Adrenal gland (tissue), 12 donors: ENCODE results near the gene FAM20C. TPM values are rescaled to one million over a fixed set of nuclear protein-coding genes. Genes with fewer than 3 reads are reported as not detected.
A peak's percentile ranks its signal among the peaks of the same experiment; 100 is the strongest.

ENCODE experiments used
- DNase-seq, 7 donors: peaks; one replicate each; pipeline ENCODE4 v3.0.0-alpha.2; 2019 to 2020
- H3K27ac ChIP-seq, 5 donors: fragments of 200-600 bp; sonication (generic) in 4 of 5; 1 replicate in 3 of 5; 2 replicates in 2 of 5; pipeline versions ENCODE4 v1.5.1 to v1.8.0; 2016 to 2020; ENCODE audit warnings: mild to moderate bottlenecking in 1 of 5
- H3K27me3 ChIP-seq: fragments of 200-600 bp; 2 replicates; pipeline ENCODE4 v1.8.0; 2021
- H3K36me3 ChIP-seq, 2 donors: fragments of 200-600 bp; replicated peaks in 1 of 2; 1 replicate in 1 of 2; 2 replicates in 1 of 2; pipeline versions ENCODE4 v1.5.1 to v1.8.0; 2018 to 2022
- H3K4me1 ChIP-seq, 2 donors: fragments of 200-600 bp; replicated peaks in 1 of 2; 1 replicate in 1 of 2; 2 replicates in 1 of 2; pipeline versions ENCODE4 v1.5.1 to v1.8.0; 2018 to 2021
- H3K4me3 ChIP-seq, 4 donors: fragments of 200-600 bp; sonication (generic) in 3 of 4; one replicate each; pipeline ENCODE4 v1.5.1; 2016 to 2018
- H3K9me3 ChIP-seq, 3 donors: fragments of 200-600 bp; sonication (generic) in 1 of 3; replicated peaks in 1 of 3; 1 replicate in 2 of 3; 2 replicates in 1 of 3; pipeline versions ENCODE4 v1.5.1 to v1.8.0; 2016 to 2021
- POLR2A ChIP-seq, 2 donors: fragments of 450-650 bp; IDR thresholded peaks; one replicate each; pipeline ENCODE4 v1.6.1; 2017; ENCODE audit warnings: antibody characterized with exemption in 2 of 2, mild to moderate bottlenecking in 2 of 2, moderate library complexity in 1 of 2
- WGBS, 4 donors: extraction: QIAGEN DNeasy Blood & Tissue Kit in 2 of 4; methylation state at CpG; one replicate each; pipeline versions ENCODE4 v1.1.5 to v1.1.7; 2013 to 2017; 5-methylcytosine and 5-hydroxymethylcytosine counted together
- intact Hi-C, 2 donors: fragments of 100-400 bp; cut with DNase I; formaldehyde crosslinking; loops; one replicate each; pipeline versions ENCODE4 v1.14.1 to v1.15.0; 2022 to 2023
- polyA plus RNA-seq, 3 donors: library from polyadenylated mRNA; stranded (reverse); fragments of 200-250 nt in 2 of 3; fragments of 350-450 nt in 1 of 3; fragmentation: Illumina TruSeq in 1 of 3; extraction: RNeasy Lipid Tissue Mini Kit (QIAGEN cat#74804) in 1 of 3; gene quantifications; one replicate each; pipeline ENCODE4 v1.2.3, GENCODE V29; 2013 to 2014
- total RNA-seq, 9 donors: library from RNA; depleted of rRNA in 4 of 9; stranded (reverse); fragments of >200 nt in 4 of 9; fragments of 120-200 nt in 1 of 9; fragmentation: NEBNext Ultra II Directional in 1 of 9; extraction: Animal tissue kit (Norgen Biotek cat#: 25700) in 1 of 9; gene quantifications; one replicate each; pipeline versions ENCODE4 v1.1.0 to v1.2.4, GENCODE V29; 2013 to 2023
- TF ChIP-seq, protein P1 (sequence below), 6 experiments: fragments of 450-650 bp in 4 of 6; fragments of 200-600 bp in 2 of 6; sonication (generic) in 1 of 6; IDR thresholded peaks; 1 replicate in 5 of 6; 2 replicates in 1 of 6; pipeline versions ENCODE4 v1.5.1 to v1.8.0; 2016 to 2021; ENCODE audit warnings: antibody characterized with exemption in 6 of 6, mild to moderate bottlenecking in 2 of 6, moderate library complexity in 1 of 6
- donor health status: healthy with polysubstance abuse.
- donor health status: Bipolar disorder and iron deficiency.
- donor health status: DM: yes; HTN: yes; CAD: no.
- donor health status: DM: no; HTN: no; CAD: no.
- donor health status: DM: no; HTN: no; CAD: no.
- donor health status: DM: yes; HTN: yes; CAD: no.

The FAM20C gene
- total and polyA plus RNA-seq, 12 donors = 2.8 to 57.9 (median 36.0) TPM

DNA sequence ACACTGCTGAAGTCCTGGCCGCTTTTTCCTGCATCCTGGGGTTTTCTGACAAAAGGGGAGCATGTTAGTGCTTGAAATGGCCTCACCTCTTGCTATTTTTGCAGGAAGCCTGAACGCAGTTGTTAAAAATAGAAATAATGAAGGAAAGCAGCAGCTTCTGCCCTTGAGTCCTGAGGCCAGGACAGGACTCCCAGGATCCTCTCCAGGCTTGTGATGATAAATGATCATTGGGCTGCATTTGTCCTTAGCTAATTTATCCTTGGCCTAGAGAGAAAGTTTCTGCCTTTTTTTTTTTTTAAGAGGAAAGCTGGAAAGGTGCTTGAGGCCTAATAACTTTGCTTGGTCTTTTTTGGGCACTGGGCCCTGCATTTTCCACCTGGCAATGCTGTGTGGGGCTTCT is 17.7 kb upstream of the FAM20C start:
- intact Hi-C loops = no loop called here
- 27 to 46% (median 35%) methylated on average over 2 of the region's 2 CpGs for WGBS, 4 donors
- Histone ChIP-seq H3K36me3 (no peaks in the 10 kb centered on the region), H3K27ac (peak overlapping the region in 4 of 5 donors; percentile 21 to 84 (median 58)), H3K4me3 (no peak overlapping the region), H3K4me1 (peaks cover 12 to 17% of the 10 kb centered on the region in 2 donors), H3K9me3 (no peaks in the 10 kb centered on the region), H3K27me3 (no peaks in the 10 kb centered on the region)
- peak in 5 of 7 donors; percentile 41 to 73 (median 65) for DNase-seq
- TF ChIP-seq, protein P1, sequence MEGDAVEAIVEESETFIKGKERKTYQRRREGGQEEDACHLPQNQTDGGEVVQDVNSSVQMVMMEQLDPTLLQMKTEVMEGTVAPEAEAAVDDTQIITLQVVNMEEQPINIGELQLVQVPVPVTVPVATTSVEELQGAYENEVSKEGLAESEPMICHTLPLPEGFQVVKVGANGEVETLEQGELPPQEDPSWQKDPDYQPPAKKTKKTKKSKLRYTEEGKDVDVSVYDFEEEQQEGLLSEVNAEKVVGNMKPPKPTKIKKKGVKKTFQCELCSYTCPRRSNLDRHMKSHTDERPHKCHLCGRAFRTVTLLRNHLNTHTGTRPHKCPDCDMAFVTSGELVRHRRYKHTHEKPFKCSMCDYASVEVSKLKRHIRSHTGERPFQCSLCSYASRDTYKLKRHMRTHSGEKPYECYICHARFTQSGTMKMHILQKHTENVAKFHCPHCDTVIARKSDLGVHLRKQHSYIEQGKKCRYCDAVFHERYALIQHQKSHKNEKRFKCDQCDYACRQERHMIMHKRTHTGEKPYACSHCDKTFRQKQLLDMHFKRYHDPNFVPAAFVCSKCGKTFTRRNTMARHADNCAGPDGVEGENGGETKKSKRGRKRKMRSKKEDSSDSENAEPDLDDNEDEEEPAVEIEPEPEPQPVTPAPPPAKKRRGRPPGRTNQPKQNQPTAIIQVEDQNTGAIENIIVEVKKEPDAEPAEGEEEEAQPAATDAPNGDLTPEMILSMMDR (IDR thresholded peaks at IDR 0.05) = no peak
- peak in 1 of 2 donors; percentile 17 for TF ChIP-seq POLR2A (IDR thresholded peaks at IDR 0.05)

DNA sequence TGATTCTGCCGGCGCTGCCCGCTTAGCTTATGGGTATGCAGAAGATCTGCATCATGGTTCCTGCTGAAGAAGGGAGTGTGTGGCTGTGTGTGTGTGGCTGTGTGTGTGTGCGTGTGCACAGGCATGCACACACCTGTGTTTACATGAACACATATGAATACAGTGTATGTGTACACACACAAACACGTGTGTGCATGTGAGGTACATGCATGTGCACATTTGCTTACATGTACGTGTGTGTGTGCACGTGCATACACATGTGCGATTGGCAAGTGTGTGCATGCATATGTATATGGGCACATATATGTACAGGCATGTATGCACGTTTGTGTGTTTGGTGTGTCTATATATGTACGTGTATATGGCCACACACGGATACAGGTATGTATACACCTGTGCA is 16.4 kb upstream of the FAM20C start:
- Histone ChIP-seq H3K36me3 (no peaks in the 10 kb centered on the region), H3K4me3 (no peak overlapping the region), H3K27ac (no peak overlapping the region), H3K4me1 (peaks cover 12 to 17% of the 10 kb centered on the region in 2 donors), H3K9me3 (no peaks in the 10 kb centered on the region), H3K27me3 (no peaks in the 10 kb centered on the region)
- no peak for TF ChIP-seq POLR2A (IDR thresholded peaks at IDR 0.05)
- TF ChIP-seq, protein P1 (IDR thresholded peaks at IDR 0.05) = no peak
- DNase-seq = no peak
- intact Hi-C loops = no loop called here
- WGBS, 4 donors = 81 to 95% (median 95%) methylated on average over 10 to 11 of the region's 11 CpGs

DNA sequence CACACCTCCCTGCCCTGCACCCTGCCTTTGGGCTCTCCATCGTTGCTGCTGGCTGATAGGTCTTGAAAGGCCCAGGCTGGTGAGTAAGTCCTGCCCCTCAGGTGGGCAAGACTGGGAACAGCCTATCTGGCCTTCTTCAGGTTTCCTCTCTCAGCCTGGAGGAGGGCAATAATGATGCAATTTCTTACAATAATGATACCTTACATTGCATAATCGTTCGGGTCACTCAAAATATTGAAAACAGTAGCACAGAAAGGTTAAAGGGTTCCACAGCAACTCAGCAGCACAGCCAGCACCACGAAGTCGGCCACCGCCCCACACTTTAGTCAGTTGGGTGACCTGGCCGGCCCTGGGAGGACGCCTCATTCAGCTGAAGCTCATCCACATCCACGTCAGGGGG is 16.0 kb upstream of the FAM20C start:
- 83 to 91% (median 88%) methylated on average over 7 to 9 of the region's 9 CpGs for WGBS, 4 donors
- Histone ChIP-seq H3K4me1 (peaks cover 12 to 17% of the 10 kb centered on the region in 2 donors), H3K27me3 (no peaks in the 10 kb centered on the region), H3K27ac (no peak overlapping the region), H3K4me3 (no peak overlapping the region), H3K36me3 (no peaks in the 10 kb centered on the region), H3K9me3 (no peaks in the 10 kb centered on the region)
- intact Hi-C loops = no loop called here
- peak in 1 of 7 donors; percentile 15 for DNase-seq
- TF ChIP-seq, protein P1 (IDR thresholded peaks at IDR 0.05) = no peak
- TF ChIP-seq POLR2A (IDR thresholded peaks at IDR 0.05) = no peak

DNA sequence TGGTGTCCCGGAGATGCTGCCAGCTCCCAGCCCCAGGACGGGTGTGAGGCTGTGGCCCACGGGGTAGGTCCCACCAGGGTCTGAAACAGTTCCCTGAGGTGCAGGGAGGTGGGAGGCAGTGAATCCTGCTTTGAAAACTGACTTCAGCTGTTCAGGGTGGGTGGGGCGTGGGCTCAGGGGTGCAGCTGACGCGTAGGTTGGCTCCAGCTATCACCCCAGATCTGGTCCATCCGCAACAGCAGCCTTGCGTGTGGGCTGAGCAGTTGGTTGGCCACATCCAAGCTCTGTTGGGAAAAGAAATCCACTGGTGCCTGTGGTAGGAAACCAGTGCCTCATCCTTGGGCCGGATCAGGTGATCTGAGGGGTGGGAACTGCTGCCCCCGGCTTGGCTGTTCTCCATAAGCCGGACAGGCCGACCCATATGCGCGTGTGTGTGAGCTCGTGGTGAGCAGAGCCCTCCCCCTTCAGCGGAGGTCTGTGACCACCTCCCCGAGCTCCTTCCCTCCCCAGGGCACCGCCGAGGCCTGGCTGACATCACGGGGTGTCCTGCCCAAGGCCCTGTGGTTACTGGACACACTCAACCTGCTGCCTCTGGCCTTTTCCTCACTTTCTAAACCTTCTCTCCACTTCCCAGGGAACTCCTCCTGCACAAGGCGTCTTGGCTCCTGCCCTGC is 15.4 kb upstream of the FAM20C start:
- peaks cover 12 to 17% of the 10 kb centered on the region in 2 donors for H3K4me1 ChIP-seq
- H3K9me3 ChIP-seq = no peaks in the 10 kb centered on the region
- intact Hi-C loops = no loop called here
- no peak overlapping the region for H3K27ac ChIP-seq
- peak in 1 of 7 donors; percentile 14 for DNase-seq
- no peaks in the 10 kb centered on the region for H3K36me3 ChIP-seq
- TF ChIP-seq POLR2A (IDR thresholded peaks at IDR 0.05) = no peak
- TF ChIP-seq, protein P1 (IDR thresholded peaks at IDR 0.05) = no peak
- no peaks in the 10 kb centered on the region for H3K27me3 ChIP-seq
- WGBS, 4 donors = 90 to 98% (median 91%) methylated on average over 17 to 21 of the region's 21 CpGs
- H3K4me3 ChIP-seq = no peak overlapping the region
